Lower lobe of right lung (tissue), 2 donors: Measurements from ENCODE around the gene SH3BP4. TPM values are rescaled to one million over a fixed set of nuclear protein-coding genes. Genes with fewer than 3 reads are reported as not detected.
A peak's percentile ranks its signal among the peaks of the same experiment; 100 is the strongest.

Experiments
- ATAC-seq, 2 donors: fragments of 200-7000 bp; cut with Tn5 transposase; one replicate each; pipeline ENCODE4 v1.9.1; 2020 to 2022; ENCODE audit warnings: mild to moderate bottlenecking in 2 of 2, moderate library complexity in 2 of 2
- DNase-seq: peaks from one replicate; pipeline ENCODE4 v3.0.0-alpha.2; 2020
- H3K27ac ChIP-seq: fragments of 200-600 bp; one replicate; pipeline ENCODE4 v1.8.0; 2022
- H3K27me3 ChIP-seq: fragments of 200-600 bp; one replicate; pipeline ENCODE4 v1.8.0; 2022; ENCODE audit warnings: low read depth
- H3K36me3 ChIP-seq: fragments of 200-600 bp; one replicate; pipeline ENCODE4 v1.8.0; 2022; ENCODE audit warnings: mild to moderate bottlenecking
- H3K4me1 ChIP-seq: fragments of 200-600 bp; one replicate; pipeline ENCODE4 v1.8.0; 2022
- H3K4me3 ChIP-seq: fragments of 200-600 bp; one replicate; pipeline ENCODE4 v1.8.0; 2022; ENCODE audit warnings: mild to moderate bottlenecking
- H3K9me3 ChIP-seq: fragments of 200-600 bp; one replicate; pipeline ENCODE4 v1.8.0; 2022
- CTCF ChIP-seq: fragments of 200-600 bp; IDR thresholded peaks from one replicate; pipeline ENCODE4 v1.8.0; 2022; ENCODE audit warnings: antibody characterized with exemption, mild to moderate bottlenecking
- intact Hi-C: fragments of 100-400 bp; cut with DNase I; formaldehyde crosslinking; loops from one replicate; pipeline ENCODE4 v1.11.0; 2022
- total RNA-seq: library from RNA; stranded (reverse); fragmentation: NEBNext Ultra II Directional; extraction: Animal tissue kit (Norgen Biotek cat#: 25700); gene quantifications from one replicate; pipeline ENCODE4 v1.2.1, GENCODE V29; 2021
- donor health status: DM: no; HTN: yes; CAD: no; lungs with severe emphysema.

Gene SH3BP4
- total RNA-seq, 1 donor from 2014 or later: 36.8 TPM

- no peak for ATAC-seq
- no peaks in the 10 kb centered on the region for H3K9me3 ChIP-seq
- no peak for TF ChIP-seq CTCF
- intact Hi-C loops: no loop called here
- H3K27ac ChIP-seq: no peak overlapping the region
- no peaks in the 10 kb centered on the region for H3K27me3 ChIP-seq
- H3K4me1 ChIP-seq: peaks cover 60% of the 10 kb centered on the region
- H3K4me3 ChIP-seq: no peak overlapping the region
- no peak for DNase-seq
- H3K36me3 ChIP-seq: no peaks in the 10 kb centered on the region
Measured at GRCh38 chr2:234985608-234986245, 33.9 kb downstream of the SH3BP4 start.

DNA sequence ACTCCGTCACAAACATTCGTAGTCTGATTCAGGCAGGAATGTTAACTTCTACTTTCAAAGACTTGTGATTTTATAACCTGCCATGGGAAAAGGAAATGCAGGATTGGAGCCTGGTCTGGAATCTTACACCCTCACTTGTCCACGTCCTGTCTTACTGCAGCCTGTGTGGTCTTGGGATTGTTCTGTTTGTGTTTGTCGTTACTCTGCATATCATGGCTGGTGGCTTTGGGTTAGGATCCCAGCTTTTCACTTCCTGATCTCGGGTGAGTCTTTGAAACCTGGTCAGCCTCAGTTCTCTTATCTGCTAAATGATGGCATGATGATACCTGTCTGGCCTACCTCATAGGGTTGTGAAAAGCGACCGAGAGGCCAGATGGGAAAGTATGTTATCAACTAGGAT lies 34.6 kb downstream of the SH3BP4 start:
- Histone ChIP-seq H3K4me1 (peaks cover 54% of the 10 kb centered on the region), H3K27me3 (no peaks in the 10 kb centered on the region), H3K9me3 (no peaks in the 10 kb centered on the region), H3K36me3 (no peaks in the 10 kb centered on the region), H3K4me3 (no peak overlapping the region), H3K27ac (no peak overlapping the region)
- ATAC-seq (no peak), DNase-seq (no peak)
- intact Hi-C loops: no loop called here
- no peak for TF ChIP-seq CTCF

GRCh38 chr2:234986876-234987720 lies 35.3 kb downstream of the SH3BP4 start:
- no peak overlapping the region for H3K4me3 ChIP-seq
- DNase-seq (no peak), ATAC-seq (no peak)
- peaks cover 48% of the 10 kb centered on the region for H3K4me1 ChIP-seq
- intact Hi-C loops: no loop called here
- H3K27ac ChIP-seq: no peak overlapping the region
- H3K27me3 ChIP-seq: no peaks in the 10 kb centered on the region
- no peaks in the 10 kb centered on the region for H3K36me3 ChIP-seq
- no peak for TF ChIP-seq CTCF
- no peaks in the 10 kb centered on the region for H3K9me3 ChIP-seq

GRCh38 chr2:234987754-234988153 lies 35.9 kb downstream of the SH3BP4 start:
- Histone ChIP-seq H3K4me1 (peaks cover 42% of the 10 kb centered on the region), H3K27ac (no peak overlapping the region), H3K36me3 (no peaks in the 10 kb centered on the region), H3K9me3 (no peaks in the 10 kb centered on the region), H3K27me3 (no peaks in the 10 kb centered on the region), H3K4me3 (no peak overlapping the region)
- ATAC-seq (no peak), DNase-seq (no peak)
- TF ChIP-seq CTCF: no peak
- intact Hi-C loops: no loop called here

DNA sequence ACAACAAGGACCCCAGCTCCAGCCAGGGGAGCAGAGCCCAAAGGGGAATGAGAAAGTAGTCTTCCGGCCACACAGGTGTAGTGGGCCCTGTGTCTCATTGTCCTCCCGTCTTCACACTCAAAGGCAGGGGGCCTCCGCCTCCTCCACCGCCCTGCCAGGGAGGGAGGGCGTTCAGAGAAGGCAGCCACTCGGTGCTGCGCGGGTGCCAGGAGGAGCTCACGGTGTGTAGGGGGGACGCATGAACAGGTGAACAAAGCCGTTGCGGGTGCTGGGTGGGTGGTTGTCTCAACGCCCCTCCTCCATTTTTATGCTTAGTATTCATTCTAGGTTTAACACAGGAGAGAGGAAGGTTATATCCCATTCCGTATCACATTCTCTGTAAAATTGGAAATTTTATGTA lies 36.7 kb downstream of the SH3BP4 start:
- H3K9me3 ChIP-seq: no peaks in the 10 kb centered on the region
- no peak for DNase-seq
- no peaks in the 10 kb centered on the region for H3K27me3 ChIP-seq
- no peak overlapping the region for H3K4me3 ChIP-seq
- intact Hi-C loops: no loop called here
- peaks cover 42% of the 10 kb centered on the region for H3K4me1 ChIP-seq
- no peak for TF ChIP-seq CTCF
- no peaks in the 10 kb centered on the region for H3K36me3 ChIP-seq
- no peak for ATAC-seq
- peak overlapping the region; percentile 2 for H3K27ac ChIP-seq
